Measurements from ENCODE around the gene SLTM.

GRCh38 chr15:58926823-58927222 lies 6.7 kb downstream of the SLTM start:
- TF ChIP-seq, protein P1, sequence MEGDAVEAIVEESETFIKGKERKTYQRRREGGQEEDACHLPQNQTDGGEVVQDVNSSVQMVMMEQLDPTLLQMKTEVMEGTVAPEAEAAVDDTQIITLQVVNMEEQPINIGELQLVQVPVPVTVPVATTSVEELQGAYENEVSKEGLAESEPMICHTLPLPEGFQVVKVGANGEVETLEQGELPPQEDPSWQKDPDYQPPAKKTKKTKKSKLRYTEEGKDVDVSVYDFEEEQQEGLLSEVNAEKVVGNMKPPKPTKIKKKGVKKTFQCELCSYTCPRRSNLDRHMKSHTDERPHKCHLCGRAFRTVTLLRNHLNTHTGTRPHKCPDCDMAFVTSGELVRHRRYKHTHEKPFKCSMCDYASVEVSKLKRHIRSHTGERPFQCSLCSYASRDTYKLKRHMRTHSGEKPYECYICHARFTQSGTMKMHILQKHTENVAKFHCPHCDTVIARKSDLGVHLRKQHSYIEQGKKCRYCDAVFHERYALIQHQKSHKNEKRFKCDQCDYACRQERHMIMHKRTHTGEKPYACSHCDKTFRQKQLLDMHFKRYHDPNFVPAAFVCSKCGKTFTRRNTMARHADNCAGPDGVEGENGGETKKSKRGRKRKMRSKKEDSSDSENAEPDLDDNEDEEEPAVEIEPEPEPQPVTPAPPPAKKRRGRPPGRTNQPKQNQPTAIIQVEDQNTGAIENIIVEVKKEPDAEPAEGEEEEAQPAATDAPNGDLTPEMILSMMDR (IDR thresholded peaks at IDR 0.05; ENCODE audit: low read depth, low read length, poor library complexity, severe bottlenecking): no peak
- TF ChIP-seq EZH2phosphoT487 (IDR thresholded peaks at IDR 0.05; ENCODE audit: borderline replicate concordance, low read length): no peak

Data from DOHH2 (cell line).